ENCODE measurements around the gene PCDHGA5.
A peak's percentile ranks its signal among the peaks of the same experiment; 100 is the strongest.
"Not testable (repeated sequence)": the region's sequence is repeated elsewhere in the genome, so short reads cannot be mapped to it uniquely, and the experiment has no call there.

The PCDHGA5 gene

GRCh38 chr5:141403387-141403786, 39.4 kb downstream of the PCDHGA5 start:
- peaks cover 3% of the 10 kb centered on the region for H3K27me3 ChIP-seq (ENCODE audit: insufficient read depth, insufficient read length)
- no peak overlapping the region for H3K9ac ChIP-seq (ENCODE audit: insufficient read length, low read depth)
- TF ChIP-seq SUZ12 (IDR thresholded peaks at IDR 0.05; ENCODE audit: extremely low read depth, insufficient read depth, insufficient read length) (no peak), YY1 (IDR thresholded peaks at IDR 0.05; ENCODE audit: insufficient read depth, insufficient read length) (no peak), ZNF274 (IDR thresholded peaks at IDR 0.05; ENCODE audit: low read depth, low read length) (no peak)
- H3K36me3 ChIP-seq (ENCODE audit: insufficient read depth, insufficient read length, low read length) = no peaks in the 10 kb centered on the region
- H3K4me3 ChIP-seq (ENCODE audit: insufficient read length, low read depth) = no peak overlapping the region
- no peak for DNase-seq (ENCODE audit: low read depth, low spot score)
- H3K4me1 ChIP-seq (ENCODE audit: insufficient read depth, insufficient read length) = no peaks in the 10 kb centered on the region
- H3K9me3 ChIP-seq (ENCODE audit: insufficient read depth, low read length) = peaks cover 4% of the 10 kb centered on the region; the same call in 1 of the 2 replicates

GRCh38 chr5:141407790-141408505, 44.0 kb downstream of the PCDHGA5 start, which contains the start of gene PCDHGB6:
PCDHGB6 (plus strand) TSS chr5:141408021; CDS start chr5:141408203, 182 bp downstream.
- H3K9me3 ChIP-seq (ENCODE audit: insufficient read depth, low read length); H3K36me3 ChIP-seq (ENCODE audit: insufficient read depth, insufficient read length, low read length); H3K4me1 ChIP-seq (ENCODE audit: insufficient read depth, insufficient read length): not testable (repeated sequence)
- Histone ChIP-seq H3K27me3 (ENCODE audit: insufficient read depth, insufficient read length) (peaks cover 17% of the 10 kb centered on the region), H3K4me3 (ENCODE audit: insufficient read length, low read depth) (peak within 1 kb of the TSS; percentile 53), H3K9ac (ENCODE audit: insufficient read length, low read depth) (peak within 1 kb of the TSS; percentile 56)
- peak; percentile 57 for DNase-seq (ENCODE audit: low read depth, low spot score)

DNA sequence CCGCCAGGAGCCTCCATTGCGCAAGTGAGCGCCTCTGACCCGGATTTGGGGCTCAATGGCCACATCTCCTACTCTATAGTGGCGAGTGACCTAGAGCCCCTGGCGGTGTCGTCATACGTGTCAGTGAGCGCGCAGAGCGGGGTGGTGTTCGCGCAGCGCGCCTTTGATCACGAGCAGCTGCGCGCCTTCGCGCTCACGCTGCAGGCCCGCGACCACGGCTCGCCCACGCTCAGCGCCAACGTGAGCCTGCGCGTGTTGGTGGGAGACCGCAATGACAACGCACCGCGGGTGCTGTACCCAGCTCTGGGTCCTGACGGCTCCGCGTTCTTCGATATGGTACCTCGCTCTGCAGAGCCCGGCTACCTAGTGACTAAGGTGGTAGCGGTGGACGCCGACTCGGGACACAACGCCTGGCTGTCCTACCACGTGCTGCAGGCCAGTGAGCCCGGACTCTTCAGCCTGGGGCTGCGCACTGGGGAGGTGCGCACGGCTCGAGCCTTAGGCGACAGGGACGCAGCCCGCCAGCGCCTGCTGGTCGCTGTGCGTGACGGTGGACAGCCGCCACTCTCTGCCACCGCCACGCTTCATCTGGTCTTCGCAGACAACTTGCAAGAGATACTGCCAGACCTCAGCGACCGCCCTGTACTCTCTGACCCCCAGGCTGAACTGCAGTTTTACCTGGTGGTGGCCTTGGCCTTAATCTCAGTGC, 45.8 kb downstream of the PCDHGA5 start:
- Histone ChIP-seq H3K36me3 (ENCODE audit: insufficient read depth, insufficient read length, low read length) (no peaks in the 10 kb centered on the region), H3K9ac (ENCODE audit: insufficient read length, low read depth) (no peak overlapping the region), H3K27me3 (ENCODE audit: insufficient read depth, insufficient read length) (peaks cover 17% of the 10 kb centered on the region), H3K9me3 (ENCODE audit: insufficient read depth, low read length) (peaks cover 10% of the 10 kb centered on the region; the same call in 1 of the 2 replicates), H3K4me3 (ENCODE audit: insufficient read length, low read depth) (no peak overlapping the region), H3K4me1 (ENCODE audit: insufficient read depth, insufficient read length) (no peaks in the 10 kb centered on the region)
- no peak for DNase-seq (ENCODE audit: low read depth, low spot score)
- TF ChIP-seq YY1 (IDR thresholded peaks at IDR 0.05; ENCODE audit: insufficient read depth, insufficient read length) (no peak), SUZ12 (IDR thresholded peaks at IDR 0.05; ENCODE audit: extremely low read depth, insufficient read depth, insufficient read length) (no peak), ZNF274 (IDR thresholded peaks at IDR 0.05; ENCODE audit: low read depth, low read length) (no peak)

DNA sequence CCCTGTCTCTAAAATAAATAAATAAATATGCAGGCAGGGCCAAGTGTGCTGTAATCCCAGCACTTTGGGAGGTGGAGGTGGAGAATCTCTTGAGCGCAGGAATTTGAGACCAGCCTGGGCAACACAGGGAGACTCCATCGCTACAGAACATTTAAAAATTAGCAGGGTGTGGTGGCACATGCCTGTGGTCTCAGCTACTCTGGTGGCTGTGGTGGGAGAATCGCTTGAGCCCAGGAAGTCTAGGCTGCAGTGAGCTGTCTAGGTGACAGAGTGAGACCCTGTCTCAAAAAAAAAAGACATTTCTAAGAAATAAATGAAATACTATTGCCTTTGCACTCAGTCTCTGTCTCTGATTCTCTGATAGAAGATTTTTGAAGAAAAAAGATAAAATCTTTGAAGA, 47.6 kb downstream of the PCDHGA5 start:
- Histone ChIP-seq H3K4me1 (ENCODE audit: insufficient read depth, insufficient read length) (no peaks in the 10 kb centered on the region), H3K36me3 (ENCODE audit: insufficient read depth, insufficient read length, low read length) (no peaks in the 10 kb centered on the region), H3K9ac (ENCODE audit: insufficient read length, low read depth) (no peak overlapping the region), H3K4me3 (ENCODE audit: insufficient read length, low read depth) (no peak overlapping the region), H3K9me3 (ENCODE audit: insufficient read depth, low read length) (peaks cover 10% of the 10 kb centered on the region; the same call in 1 of the 2 replicates), H3K27me3 (ENCODE audit: insufficient read depth, insufficient read length) (peaks cover 17% of the 10 kb centered on the region)
- TF ChIP-seq YY1 (IDR thresholded peaks at IDR 0.05; ENCODE audit: insufficient read depth, insufficient read length) (no peak), ZNF274 (IDR thresholded peaks at IDR 0.05; ENCODE audit: low read depth, low read length) (no peak), SUZ12 (IDR thresholded peaks at IDR 0.05; ENCODE audit: extremely low read depth, insufficient read depth, insufficient read length) (no peak)
- no peak for DNase-seq (ENCODE audit: low read depth, low spot score)

GRCh38 chr5:141412854-141413539, 49.0 kb downstream of the PCDHGA5 start, which contains the start of gene PCDHGA10:
PCDHGA10 (plus strand) TSS chr5:141412987; CDS start chr5:141413176, 189 bp downstream.
- Histone ChIP-seq H3K4me1 (ENCODE audit: insufficient read depth, insufficient read length) (no peaks in the 10 kb centered on the region), H3K9ac (ENCODE audit: insufficient read length, low read depth) (peak within 1 kb of the TSS; percentile 67), H3K4me3 (ENCODE audit: insufficient read length, low read depth) (peak within 1 kb of the TSS; percentile 42), H3K36me3 (ENCODE audit: insufficient read depth, insufficient read length, low read length) (no peaks in the 10 kb centered on the region), H3K9me3 (ENCODE audit: insufficient read depth, low read length) (peaks cover 10% of the 10 kb centered on the region; the same call in 1 of the 2 replicates), H3K27me3 (ENCODE audit: insufficient read depth, insufficient read length) (peaks cover 17% of the 10 kb centered on the region)
- TF ChIP-seq YY1 (IDR thresholded peaks at IDR 0.05; ENCODE audit: insufficient read depth, insufficient read length) (no peak), SUZ12 (IDR thresholded peaks at IDR 0.05; ENCODE audit: extremely low read depth, insufficient read depth, insufficient read length) (no peak), ZNF274 (IDR thresholded peaks at IDR 0.05; ENCODE audit: low read depth, low read length) (no peak)
- DNase-seq (ENCODE audit: low read depth, low spot score) = no peak

DNA sequence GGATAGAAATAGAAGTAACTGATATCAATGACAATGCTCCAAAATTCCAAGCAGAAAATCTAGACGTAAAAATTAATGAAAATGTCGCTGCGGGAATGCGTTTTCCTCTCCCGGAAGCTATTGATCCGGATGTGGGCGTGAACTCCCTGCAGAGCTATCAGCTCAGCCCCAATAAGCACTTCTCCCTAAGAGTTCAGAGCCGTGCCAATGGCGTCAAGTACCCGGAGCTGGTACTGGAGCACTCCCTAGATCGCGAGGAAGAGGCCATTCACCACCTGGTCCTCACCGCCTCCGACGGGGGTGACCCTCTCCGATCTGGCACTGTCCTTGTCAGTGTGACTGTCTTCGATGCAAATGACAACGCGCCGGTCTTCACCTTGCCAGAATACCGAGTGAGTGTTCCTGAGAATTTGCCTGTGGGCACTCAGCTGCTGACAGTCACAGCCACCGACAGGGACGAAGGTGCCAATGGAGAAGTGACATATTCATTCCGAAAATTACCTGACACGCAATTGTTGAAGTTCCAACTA, 49.6 kb downstream of the PCDHGA5 start:
- Histone ChIP-seq H3K4me3 (ENCODE audit: insufficient read length, low read depth) (peak overlapping the region; percentile 42), H3K9ac (ENCODE audit: insufficient read length, low read depth) (peak overlapping the region; percentile 67), H3K4me1 (ENCODE audit: insufficient read depth, insufficient read length) (no peaks in the 10 kb centered on the region), H3K9me3 (ENCODE audit: insufficient read depth, low read length) (peaks cover 15% of the 10 kb centered on the region; the same call in 1 of the 2 replicates), H3K36me3 (ENCODE audit: insufficient read depth, insufficient read length, low read length) (no peaks in the 10 kb centered on the region), H3K27me3 (ENCODE audit: insufficient read depth, insufficient read length) (peaks cover 18% of the 10 kb centered on the region)
- DNase-seq (ENCODE audit: low read depth, low spot score) = no peak
- no peak for TF ChIP-seq YY1 (IDR thresholded peaks at IDR 0.05; ENCODE audit: insufficient read depth, insufficient read length)

GRCh38 chr5:141414548-141415274, 50.7 kb downstream of the PCDHGA5 start:
- DNase-seq (ENCODE audit: low read depth, low spot score); H3K9ac ChIP-seq (ENCODE audit: insufficient read length, low read depth); H3K36me3 ChIP-seq (ENCODE audit: insufficient read depth, insufficient read length, low read length); H3K4me3 ChIP-seq (ENCODE audit: insufficient read length, low read depth); H3K4me1 ChIP-seq (ENCODE audit: insufficient read depth, insufficient read length): not testable (repeated sequence)
- Histone ChIP-seq H3K9me3 (ENCODE audit: insufficient read depth, low read length) (peaks cover 18% of the 10 kb centered on the region; the same call in 1 of the 2 replicates), H3K27me3 (ENCODE audit: insufficient read depth, insufficient read length) (peaks cover 14% of the 10 kb centered on the region)

DNA sequence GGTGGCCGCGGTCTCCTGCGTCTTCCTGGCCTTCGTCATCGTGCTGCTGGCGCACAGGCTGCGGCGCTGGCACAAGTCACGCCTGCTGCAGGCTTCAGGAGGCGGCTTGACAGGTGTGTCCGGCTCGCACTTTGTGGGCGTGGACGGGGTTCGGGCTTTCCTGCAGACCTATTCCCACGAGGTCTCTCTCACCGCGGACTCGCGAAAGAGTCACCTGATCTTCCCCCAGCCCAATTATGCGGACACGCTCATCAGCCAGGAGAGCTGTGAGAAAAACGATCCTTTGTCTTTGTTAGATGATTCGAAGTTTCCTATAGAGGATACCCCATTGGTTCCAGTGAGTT, 51.3 kb downstream of the PCDHGA5 start:
- not testable (repeated sequence) for H3K4me1 ChIP-seq (ENCODE audit: insufficient read depth, insufficient read length); H3K36me3 ChIP-seq (ENCODE audit: insufficient read depth, insufficient read length, low read length); DNase-seq (ENCODE audit: low read depth, low spot score); H3K4me3 ChIP-seq (ENCODE audit: insufficient read length, low read depth); H3K9ac ChIP-seq (ENCODE audit: insufficient read length, low read depth)
- peaks cover 13% of the 10 kb centered on the region for H3K27me3 ChIP-seq (ENCODE audit: insufficient read depth, insufficient read length)
- H3K9me3 ChIP-seq (ENCODE audit: insufficient read depth, low read length) = peaks cover 22% of the 10 kb centered on the region; the same call in 1 of the 2 replicates
